ENCODE measurements around the gene BORCS5.

The BORCS5 gene

DNA sequence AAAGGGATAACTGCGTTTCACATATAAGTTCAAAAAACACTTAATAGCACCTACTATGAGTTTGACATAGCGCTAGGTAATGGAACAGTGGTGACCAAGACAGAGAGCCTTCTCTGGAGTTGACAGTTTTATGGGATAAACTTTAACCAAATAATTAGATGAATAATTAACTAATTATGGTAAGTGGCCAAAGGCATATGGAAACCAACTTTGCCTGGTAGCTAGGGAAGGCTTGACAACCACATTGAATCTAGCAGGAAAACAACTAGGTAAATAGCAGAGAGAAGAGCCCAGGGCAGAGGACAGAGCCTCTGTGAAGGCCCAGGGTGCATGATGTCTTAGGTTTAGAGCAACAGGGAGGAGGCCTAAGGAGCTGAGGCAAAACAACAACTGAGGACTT, 153.7 kb downstream of the BORCS5 start:
- H3K27me3 ChIP-seq (ENCODE audit: insufficient read depth, insufficient read length), result no peaks in the 10 kb centered on the region
- TF ChIP-seq YY1 (IDR thresholded peaks at IDR 0.05; ENCODE audit: insufficient read depth, insufficient read length) (no peak), SUZ12 (IDR thresholded peaks at IDR 0.05; ENCODE audit: extremely low read depth, insufficient read depth, insufficient read length) (no peak), ZNF274 (IDR thresholded peaks at IDR 0.05; ENCODE audit: low read depth, low read length) (no peak)
- no peak for DNase-seq (ENCODE audit: low read depth, low spot score)
- H3K4me1 ChIP-seq (ENCODE audit: insufficient read depth, insufficient read length), result peaks cover 3% of the 10 kb centered on the region
- H3K9ac ChIP-seq (ENCODE audit: insufficient read length, low read depth), result no peak overlapping the region
- H3K4me3 ChIP-seq (ENCODE audit: insufficient read length, low read depth), result no peak overlapping the region
- peaks cover 18% of the 10 kb centered on the region for H3K36me3 ChIP-seq (ENCODE audit: insufficient read depth, insufficient read length, low read length)
- no peaks in the 10 kb centered on the region for H3K9me3 ChIP-seq (ENCODE audit: insufficient read depth, low read length)

DNA sequence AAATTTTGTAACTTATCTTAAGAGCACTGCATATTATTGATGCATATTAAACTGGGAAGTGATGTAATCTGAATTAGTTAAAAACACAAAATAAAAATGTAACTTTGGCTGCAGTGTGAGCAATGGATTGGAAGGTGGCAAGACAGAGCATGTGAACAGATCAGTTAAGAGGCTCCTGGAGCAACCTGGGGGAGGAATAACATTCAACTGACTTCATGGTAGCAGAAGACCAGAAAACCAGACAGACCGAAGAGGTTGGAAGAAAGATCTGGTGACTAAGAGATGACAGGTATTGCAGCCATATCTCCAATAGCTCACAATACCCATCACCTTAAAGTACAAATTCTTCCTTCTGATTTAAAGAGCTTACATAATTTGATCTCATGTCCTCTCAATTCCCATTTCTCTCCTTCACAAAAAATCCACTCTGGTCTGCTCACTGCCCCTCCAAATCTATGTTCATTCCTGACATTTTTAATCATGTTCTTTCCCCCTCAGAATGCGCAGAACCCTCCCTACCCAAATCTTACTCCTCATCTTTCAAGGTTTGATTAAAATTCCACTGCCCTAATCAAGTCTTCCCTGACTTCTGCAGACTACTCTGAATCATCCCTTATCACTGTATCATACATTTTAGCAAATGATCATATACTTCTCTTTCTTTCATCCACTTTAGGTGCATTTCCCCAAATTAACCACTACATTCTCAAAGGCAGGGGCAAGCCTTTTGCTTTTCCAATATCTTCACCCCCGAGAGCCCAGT, 154.3 kb downstream of the BORCS5 start:
- no peak for TF ChIP-seq SUZ12 (IDR thresholded peaks at IDR 0.05; ENCODE audit: extremely low read depth, insufficient read depth, insufficient read length)
- TF ChIP-seq YY1 (IDR thresholded peaks at IDR 0.05; ENCODE audit: insufficient read depth, insufficient read length), result no peak
- no peak for TF ChIP-seq ZNF274 (IDR thresholded peaks at IDR 0.05; ENCODE audit: low read depth, low read length)
- H3K27me3 ChIP-seq (ENCODE audit: insufficient read depth, insufficient read length), result no peaks in the 10 kb centered on the region
- H3K4me1 ChIP-seq (ENCODE audit: insufficient read depth, insufficient read length), result peaks cover 3% of the 10 kb centered on the region
- peaks cover 21% of the 10 kb centered on the region for H3K36me3 ChIP-seq (ENCODE audit: insufficient read depth, insufficient read length, low read length)
- no peaks in the 10 kb centered on the region for H3K9me3 ChIP-seq (ENCODE audit: insufficient read depth, low read length)
- no peak overlapping the region for H3K4me3 ChIP-seq (ENCODE audit: insufficient read length, low read depth)
- no peak overlapping the region for H3K9ac ChIP-seq (ENCODE audit: insufficient read length, low read depth)
- no peak for DNase-seq (ENCODE audit: low read depth, low spot score)

DNA sequence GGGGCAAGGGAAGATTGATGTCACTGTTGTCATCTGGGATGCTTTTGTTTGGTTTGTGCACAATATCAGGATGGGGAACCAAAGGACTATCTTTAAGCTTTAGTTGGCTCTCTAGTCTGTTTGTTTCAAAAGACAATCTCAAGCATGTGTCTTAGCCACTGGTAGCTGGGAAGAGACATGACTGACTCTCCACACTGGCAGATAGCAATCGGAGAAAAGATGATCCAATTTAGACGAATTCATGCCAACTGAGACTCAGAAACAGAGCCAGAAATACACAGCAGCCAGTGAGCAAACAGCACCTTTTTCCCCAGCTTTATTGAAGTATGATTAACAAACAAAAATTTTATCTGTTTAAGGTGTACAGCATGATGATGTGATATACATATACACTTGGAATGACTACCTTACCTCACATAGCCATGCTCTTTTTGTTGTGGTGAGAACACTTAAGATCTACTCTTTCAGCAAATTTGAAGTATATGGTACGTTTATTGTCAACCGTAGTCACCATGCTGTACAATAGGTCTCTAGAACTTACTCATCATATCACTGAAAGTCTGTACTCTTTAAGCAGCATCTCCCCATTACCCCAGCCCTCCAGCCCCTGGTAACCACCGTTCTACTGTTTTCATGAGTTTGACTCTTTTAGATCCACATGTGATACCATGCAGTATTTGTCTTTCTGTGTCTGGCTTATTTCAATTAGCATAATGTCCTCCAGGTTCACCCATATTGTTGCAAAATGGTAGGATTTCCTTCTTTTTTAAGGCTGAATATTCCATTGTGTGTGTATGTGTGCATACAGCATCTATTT, 155.2 kb downstream of the BORCS5 start:
- no peak for TF ChIP-seq SUZ12 (IDR thresholded peaks at IDR 0.05; ENCODE audit: extremely low read depth, insufficient read depth, insufficient read length)
- no peaks in the 10 kb centered on the region for H3K9me3 ChIP-seq (ENCODE audit: insufficient read depth, low read length)
- no peak overlapping the region for H3K4me3 ChIP-seq (ENCODE audit: insufficient read length, low read depth)
- H3K4me1 ChIP-seq (ENCODE audit: insufficient read depth, insufficient read length), result no peaks in the 10 kb centered on the region
- peaks cover 28% of the 10 kb centered on the region for H3K36me3 ChIP-seq (ENCODE audit: insufficient read depth, insufficient read length, low read length)
- DNase-seq (ENCODE audit: low read depth, low spot score), result no peak
- no peaks in the 10 kb centered on the region for H3K27me3 ChIP-seq (ENCODE audit: insufficient read depth, insufficient read length)
- H3K9ac ChIP-seq (ENCODE audit: insufficient read length, low read depth), result no peak overlapping the region

DNA sequence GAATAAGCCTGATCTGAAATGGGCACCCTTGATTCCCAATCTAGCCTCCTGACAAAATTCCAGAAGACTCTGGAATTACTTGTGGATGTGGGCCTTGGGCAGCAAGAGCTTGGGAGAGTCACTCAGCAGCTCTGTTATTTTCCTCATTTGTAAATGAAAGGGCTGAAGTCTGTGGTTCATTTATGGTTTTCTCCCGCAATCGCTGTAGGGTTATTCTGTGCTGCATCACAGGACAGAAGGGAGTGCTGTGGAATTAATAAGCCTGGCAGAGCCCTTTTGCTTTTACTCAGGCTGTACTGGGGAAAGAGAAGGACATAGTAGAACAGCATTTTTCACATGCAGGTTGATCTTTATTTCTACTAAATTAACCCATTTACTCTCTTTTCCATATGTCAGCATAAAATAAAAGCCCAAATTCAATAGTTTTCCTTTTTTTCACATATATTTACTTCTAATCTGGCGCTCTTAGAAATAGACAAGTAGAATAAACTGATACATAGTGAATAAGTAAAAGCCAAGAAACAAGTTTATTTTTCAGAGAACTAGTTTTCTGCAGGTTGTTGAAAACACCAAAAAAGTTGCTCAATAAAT, 156.6 kb downstream of the BORCS5 start:
- peaks cover 42% of the 10 kb centered on the region for H3K36me3 ChIP-seq (ENCODE audit: insufficient read depth, insufficient read length, low read length)
- TF ChIP-seq ZNF274 (IDR thresholded peaks at IDR 0.05; ENCODE audit: low read depth, low read length) (no peak), YY1 (IDR thresholded peaks at IDR 0.05; ENCODE audit: insufficient read depth, insufficient read length) (no peak), SUZ12 (IDR thresholded peaks at IDR 0.05; ENCODE audit: extremely low read depth, insufficient read depth, insufficient read length) (no peak)
- no peaks in the 10 kb centered on the region for H3K4me1 ChIP-seq (ENCODE audit: insufficient read depth, insufficient read length)
- no peaks in the 10 kb centered on the region for H3K9me3 ChIP-seq (ENCODE audit: insufficient read depth, low read length)
- no peak for DNase-seq (ENCODE audit: low read depth, low spot score)
- no peak overlapping the region for H3K4me3 ChIP-seq (ENCODE audit: insufficient read length, low read depth)
- no peak overlapping the region for H3K9ac ChIP-seq (ENCODE audit: insufficient read length, low read depth)
- no peaks in the 10 kb centered on the region for H3K27me3 ChIP-seq (ENCODE audit: insufficient read depth, insufficient read length)

DNA sequence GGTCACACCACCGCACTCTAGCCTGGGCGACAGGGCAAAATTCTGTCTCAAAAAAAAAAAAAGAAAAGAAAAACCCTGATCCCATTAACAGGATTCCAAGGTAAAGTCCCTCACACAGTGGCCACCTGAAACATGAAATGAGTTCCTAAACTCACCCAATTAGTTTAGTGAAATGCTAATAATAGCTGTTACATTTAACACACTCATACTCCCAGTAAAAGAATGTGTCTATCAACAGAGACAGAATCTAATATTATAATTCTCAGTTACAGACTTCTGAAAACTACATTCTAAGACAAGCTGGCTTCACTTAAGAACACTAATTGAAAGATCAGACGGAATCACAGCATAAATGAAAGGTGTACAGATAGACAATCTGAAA, 161.6 kb downstream of the BORCS5 start:
- no peak overlapping the region for H3K4me3 ChIP-seq (ENCODE audit: insufficient read length, low read depth)
- no peaks in the 10 kb centered on the region for H3K27me3 ChIP-seq (ENCODE audit: insufficient read depth, insufficient read length)
- TF ChIP-seq YY1 (IDR thresholded peaks at IDR 0.05; ENCODE audit: insufficient read depth, insufficient read length) (no peak), SUZ12 (IDR thresholded peaks at IDR 0.05; ENCODE audit: extremely low read depth, insufficient read depth, insufficient read length) (no peak), ZNF274 (IDR thresholded peaks at IDR 0.05; ENCODE audit: low read depth, low read length) (no peak)
- no peak for DNase-seq (ENCODE audit: low read depth, low spot score)
- peaks cover 49% of the 10 kb centered on the region for H3K36me3 ChIP-seq (ENCODE audit: insufficient read depth, insufficient read length, low read length)
- no peaks in the 10 kb centered on the region for H3K4me1 ChIP-seq (ENCODE audit: insufficient read depth, insufficient read length)
- no peaks in the 10 kb centered on the region for H3K9me3 ChIP-seq (ENCODE audit: insufficient read depth, low read length)
- no peak overlapping the region for H3K9ac ChIP-seq (ENCODE audit: insufficient read length, low read depth)

DNA sequence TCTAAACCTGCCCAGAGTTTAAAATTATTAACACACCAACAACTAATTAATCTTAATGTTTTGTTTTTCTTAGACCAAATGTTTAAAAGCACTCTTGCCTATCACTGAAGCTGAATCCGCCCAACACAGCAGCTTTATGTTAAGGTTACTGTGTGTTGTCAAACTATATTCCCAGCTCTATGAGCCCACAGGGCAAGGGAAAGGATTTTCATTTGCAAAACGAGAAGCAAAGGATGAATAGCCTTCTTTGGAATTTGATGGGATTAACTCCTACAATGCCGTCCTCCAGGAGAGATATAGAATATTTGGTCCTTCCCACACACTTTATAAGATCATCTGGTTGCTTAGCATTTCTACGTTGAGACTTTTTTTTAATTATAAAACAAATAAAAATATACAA, 162.0 kb downstream of the BORCS5 start:
- no peak overlapping the region for H3K4me3 ChIP-seq (ENCODE audit: insufficient read length, low read depth)
- no peaks in the 10 kb centered on the region for H3K4me1 ChIP-seq (ENCODE audit: insufficient read depth, insufficient read length)
- TF ChIP-seq ZNF274 (IDR thresholded peaks at IDR 0.05; ENCODE audit: low read depth, low read length) (no peak), YY1 (IDR thresholded peaks at IDR 0.05; ENCODE audit: insufficient read depth, insufficient read length) (no peak), SUZ12 (IDR thresholded peaks at IDR 0.05; ENCODE audit: extremely low read depth, insufficient read depth, insufficient read length) (no peak)
- peaks cover 48% of the 10 kb centered on the region for H3K36me3 ChIP-seq (ENCODE audit: insufficient read depth, insufficient read length, low read length)
- no peaks in the 10 kb centered on the region for H3K9me3 ChIP-seq (ENCODE audit: insufficient read depth, low read length)
- H3K27me3 ChIP-seq (ENCODE audit: insufficient read depth, insufficient read length), result no peaks in the 10 kb centered on the region
- no peak overlapping the region for H3K9ac ChIP-seq (ENCODE audit: insufficient read length, low read depth)
- no peak for DNase-seq (ENCODE audit: low read depth, low spot score)

All from NT2/D1 (cell line).